ENCODE results near the gene RBM44. TPM values are rescaled to one million over a fixed set of nuclear protein-coding genes. Genes with fewer than 3 reads are reported as not detected.
"Not testable (repeated sequence)": the region's sequence is repeated elsewhere in the genome, so short reads cannot be mapped to it uniquely, and the experiment has no call there.

The RBM44 gene
- total RNA-seq, 2 experiments from 2014 or later, result 0.37 to 0.73 TPM

- Mint-ChIP-seq H3K4me3 (no peak overlapping the region), H3K9me3 (ENCODE audit: insufficient read depth) (no peaks in the 10 kb centered on the region), H3K27ac (no peak overlapping the region), H3K36me3 (ENCODE audit: low read depth) (peaks cover 75% of the 10 kb centered on the region), H3K27me3 (ENCODE audit: low read depth) (no peaks in the 10 kb centered on the region), H3K4me1 (ENCODE audit: low read depth) (no peaks in the 10 kb centered on the region)
- DNase-seq, result no peak
- no peak for ATAC-seq
- POLR2A ChIA-PET, result no interaction called here
- CTCF ChIA-PET, result interaction anchor here (0.9 to 1.4 kb wide), 3 partner anchors 16 to 87 kb away, joined by 4 read pairs; no protein-coding TSS in a partner anchor
Observed at GRCh38 chr2:237760506-237761502, 37.8 kb upstream of the RBM44 start.

GRCh38 chr2:237762291-237763182 lies 36.0 kb upstream of the RBM44 start:
- DNase-seq; H3K27me3 Mint-ChIP-seq (ENCODE audit: low read depth); H3K4me1 Mint-ChIP-seq (ENCODE audit: low read depth); ATAC-seq; H3K9me3 Mint-ChIP-seq (ENCODE audit: insufficient read depth); POLR2A ChIA-PET; H3K4me3 Mint-ChIP-seq: not testable (repeated sequence)
- peaks cover 67% of the 10 kb centered on the region for H3K36me3 Mint-ChIP-seq (ENCODE audit: low read depth)
- CTCF ChIA-PET, result interaction anchor here (1.4 kb wide), 1 partner anchor 88 kb away, joined by 4 read pairs; no protein-coding TSS in a partner anchor
- H3K27ac Mint-ChIP-seq, result peak overlapping the region; percentile 44

- H3K4me3 Mint-ChIP-seq, result no peak overlapping the region
- H3K27ac Mint-ChIP-seq, result no peak overlapping the region
- ChIA-PET CTCF (no interaction called here), POLR2A (no interaction called here)
- ATAC-seq (no peak), DNase-seq (no peak)
- peaks cover 64% of the 10 kb centered on the region for H3K36me3 Mint-ChIP-seq (ENCODE audit: low read depth)
- H3K4me1 Mint-ChIP-seq (ENCODE audit: low read depth), result no peaks in the 10 kb centered on the region
- no peaks in the 10 kb centered on the region for H3K9me3 Mint-ChIP-seq (ENCODE audit: insufficient read depth)
- no peaks in the 10 kb centered on the region for H3K27me3 Mint-ChIP-seq (ENCODE audit: low read depth)
Observed at GRCh38 chr2:237763812-237764211, 34.8 kb upstream of the RBM44 start.

GRCh38 chr2:237765122-237765521 lies 33.5 kb upstream of the RBM44 start:
- H3K9me3 Mint-ChIP-seq (ENCODE audit: insufficient read depth); ATAC-seq; H3K27me3 Mint-ChIP-seq (ENCODE audit: low read depth); H3K4me3 Mint-ChIP-seq; H3K27ac Mint-ChIP-seq; H3K4me1 Mint-ChIP-seq (ENCODE audit: low read depth); POLR2A ChIA-PET; CTCF ChIA-PET; DNase-seq: not testable (repeated sequence)
- peaks cover 65% of the 10 kb centered on the region for H3K36me3 Mint-ChIP-seq (ENCODE audit: low read depth)

GRCh38 chr2:237765875-237766274 lies 32.7 kb upstream of the RBM44 start:
- DNase-seq, result no peak
- Mint-ChIP-seq H3K36me3 (ENCODE audit: low read depth) (peaks cover 62% of the 10 kb centered on the region), H3K9me3 (ENCODE audit: insufficient read depth) (no peaks in the 10 kb centered on the region), H3K27ac (no peak overlapping the region), H3K4me3 (no peak overlapping the region), H3K4me1 (ENCODE audit: low read depth) (no peaks in the 10 kb centered on the region), H3K27me3 (ENCODE audit: low read depth) (no peaks in the 10 kb centered on the region)
- POLR2A ChIA-PET, result no interaction called here
- CTCF ChIA-PET, result interaction anchor here (0.8 kb wide), 1 partner anchor 93 kb away, joined by 3 read pairs; no protein-coding TSS in a partner anchor
- ATAC-seq, result no peak

- CTCF ChIA-PET, result interaction anchor here (0.8 kb wide), 1 partner anchor 94 kb away, joined by 3 read pairs; no protein-coding TSS in a partner anchor
- POLR2A ChIA-PET, result no interaction called here
- H3K4me1 Mint-ChIP-seq (ENCODE audit: low read depth), result no peaks in the 10 kb centered on the region
- no peaks in the 10 kb centered on the region for H3K27me3 Mint-ChIP-seq (ENCODE audit: low read depth)
- no peak overlapping the region for H3K4me3 Mint-ChIP-seq
- no peak for DNase-seq
- ATAC-seq, result no peak
- no peaks in the 10 kb centered on the region for H3K9me3 Mint-ChIP-seq (ENCODE audit: insufficient read depth)
- H3K36me3 Mint-ChIP-seq (ENCODE audit: low read depth), result peaks cover 61% of the 10 kb centered on the region
- no peak overlapping the region for H3K27ac Mint-ChIP-seq
Observed at GRCh38 chr2:237766340-237766739, 32.2 kb upstream of the RBM44 start.

GRCh38 chr2:237772513-237772912 lies 26.1 kb upstream of the RBM44 start:
- Mint-ChIP-seq H3K4me1 (ENCODE audit: low read depth) (no peaks in the 10 kb centered on the region), H3K9me3 (ENCODE audit: insufficient read depth) (no peaks in the 10 kb centered on the region), H3K27ac (no peak overlapping the region), H3K36me3 (ENCODE audit: low read depth) (peaks cover 61% of the 10 kb centered on the region), H3K4me3 (no peak overlapping the region), H3K27me3 (ENCODE audit: low read depth) (no peaks in the 10 kb centered on the region)
- ATAC-seq (no peak), DNase-seq (no peak)
- ChIA-PET POLR2A (no interaction called here), CTCF (interaction anchor here (1.9 kb wide), 1 partner anchor 27 kb away, joined by 7 read pairs; no protein-coding TSS in a partner anchor)

GRCh38 chr2:237773826-237774225 lies 24.8 kb upstream of the RBM44 start:
- DNase-seq, result no peak
- Mint-ChIP-seq H3K27ac (no peak overlapping the region), H3K27me3 (ENCODE audit: low read depth) (no peaks in the 10 kb centered on the region), H3K4me1 (ENCODE audit: low read depth) (no peaks in the 10 kb centered on the region), H3K36me3 (ENCODE audit: low read depth) (peaks cover 65% of the 10 kb centered on the region), H3K9me3 (ENCODE audit: insufficient read depth) (no peaks in the 10 kb centered on the region), H3K4me3 (no peak overlapping the region)
- ATAC-seq, result no peak
- POLR2A ChIA-PET, result no interaction called here
- CTCF ChIA-PET, result interaction anchor here (0.8 to 2.1 kb wide), 6 partner anchors 13 to 261 kb away, joined by 3 to 8 read pairs (median 4); no protein-coding TSS in a partner anchor

GRCh38 chr2:237774811-237775553 lies 23.6 kb upstream of the RBM44 start:
- DNase-seq (peak; percentile 65), ATAC-seq (peak; percentile 79)
- peaks cover 65% of the 10 kb centered on the region for H3K36me3 Mint-ChIP-seq (ENCODE audit: low read depth)
- H3K27me3 Mint-ChIP-seq (ENCODE audit: low read depth), result no peaks in the 10 kb centered on the region
- H3K9me3 Mint-ChIP-seq (ENCODE audit: insufficient read depth), result no peaks in the 10 kb centered on the region
- POLR2A ChIA-PET, result no interaction called here
- H3K4me3 Mint-ChIP-seq, result no peak overlapping the region
- no peaks in the 10 kb centered on the region for H3K4me1 Mint-ChIP-seq (ENCODE audit: low read depth)
- peak overlapping the region; percentile 39 for H3K27ac Mint-ChIP-seq
- CTCF ChIA-PET, result interaction anchor here (0.6 to 2.1 kb wide), 11 partner anchors 8 to 262 kb away, joined by 3 to 12 read pairs (median 3); no protein-coding TSS in a partner anchor

GRCh38 chr2:237779521-237779920 lies 19.1 kb upstream of the RBM44 start:
- H3K4me1 Mint-ChIP-seq (ENCODE audit: low read depth), result no peaks in the 10 kb centered on the region
- H3K36me3 Mint-ChIP-seq (ENCODE audit: low read depth), result peaks cover 81% of the 10 kb centered on the region
- ATAC-seq (no peak), DNase-seq (no peak)
- ChIA-PET CTCF (interaction anchor here (0.7 to 1.4 kb wide), 2 partner anchors 34 to 106 kb away, joined by 3 to 6 read pairs; no protein-coding TSS in a partner anchor), POLR2A (no interaction called here)
- H3K27ac Mint-ChIP-seq, result no peak overlapping the region
- H3K27me3 Mint-ChIP-seq (ENCODE audit: low read depth), result no peaks in the 10 kb centered on the region
- H3K9me3 Mint-ChIP-seq (ENCODE audit: insufficient read depth), result no peaks in the 10 kb centered on the region
- no peak overlapping the region for H3K4me3 Mint-ChIP-seq

GRCh38 chr2:237782181-237782580 lies 16.4 kb upstream of the RBM44 start:
- H3K9me3 Mint-ChIP-seq (ENCODE audit: insufficient read depth), result peaks cover 7% of the 10 kb centered on the region
- peaks cover 86% of the 10 kb centered on the region for H3K36me3 Mint-ChIP-seq (ENCODE audit: low read depth)
- ATAC-seq, result no peak
- H3K27me3 Mint-ChIP-seq (ENCODE audit: low read depth), result no peaks in the 10 kb centered on the region
- no peak for DNase-seq
- ChIA-PET CTCF (no interaction called here), POLR2A (no interaction called here)
- no peak overlapping the region for H3K4me3 Mint-ChIP-seq
- H3K4me1 Mint-ChIP-seq (ENCODE audit: low read depth), result no peaks in the 10 kb centered on the region
- no peak overlapping the region for H3K27ac Mint-ChIP-seq
